HG03025 (cell line): ENCODE results near the gene KRR1.

Experiments used
- ATAC-seq: cut with Tn5 transposase; IDR thresholded peaks from one replicate; pipeline ENCODE4 v1.9.1; 2021; ENCODE audit warnings: mild to moderate bottlenecking, moderate library complexity; ENCODE audit not compliant: unreplicated experiment, low FRiP score

The KRR1 gene

DNA sequence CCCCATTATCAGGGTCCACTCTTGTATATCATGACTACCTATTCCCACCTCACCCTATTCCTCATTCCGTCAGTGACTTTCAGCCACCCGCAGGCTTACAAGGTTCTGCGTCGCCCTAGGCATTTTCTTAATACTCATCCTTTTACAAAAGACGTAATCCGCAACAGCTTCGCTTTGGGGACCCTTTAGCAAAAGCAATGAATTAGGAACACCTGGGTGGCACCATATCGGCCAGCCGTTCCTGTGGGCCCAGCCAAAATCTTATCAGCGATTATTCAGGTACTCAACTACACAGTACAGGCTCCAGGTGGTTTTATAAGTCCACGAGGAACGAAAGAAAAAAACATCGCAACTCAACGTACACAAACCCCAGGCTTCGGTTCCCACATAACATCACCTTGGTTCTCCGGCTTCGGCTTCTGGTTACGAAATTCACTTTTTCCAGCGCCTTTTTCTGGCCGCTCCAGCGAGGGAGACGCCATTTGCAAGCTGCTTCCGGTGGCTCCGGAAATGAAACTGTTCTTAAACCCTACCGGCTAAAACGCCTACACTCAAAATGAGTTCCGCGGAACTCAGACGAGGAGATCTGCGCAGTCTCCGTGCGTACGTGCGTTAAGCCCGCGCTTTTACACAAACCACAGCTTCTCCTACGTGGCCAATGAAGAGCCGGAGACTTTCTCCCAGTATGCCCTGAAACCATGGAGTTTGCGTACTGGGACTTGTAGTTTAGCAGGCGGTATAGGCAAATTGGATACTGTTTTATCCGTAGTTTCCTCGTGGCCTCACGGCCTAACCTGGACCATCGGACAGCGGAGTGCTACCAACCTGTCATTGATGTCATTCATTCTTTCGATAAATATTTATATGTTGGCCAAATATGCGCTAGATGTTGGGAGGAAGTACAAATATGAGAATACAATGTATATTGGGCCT, at the start of gene KRR1:
KRR1 (minus strand) TSS at position 494 of the 933 bp plus-strand sequence; CDS start at position 482, 12 bp downstream.
- peak; percentile 99 for ATAC-seq

GRCh38 chr12:75560167-75560566, 48.8 kb upstream of the KRR1 start:
- no peak for ATAC-seq

DNA sequence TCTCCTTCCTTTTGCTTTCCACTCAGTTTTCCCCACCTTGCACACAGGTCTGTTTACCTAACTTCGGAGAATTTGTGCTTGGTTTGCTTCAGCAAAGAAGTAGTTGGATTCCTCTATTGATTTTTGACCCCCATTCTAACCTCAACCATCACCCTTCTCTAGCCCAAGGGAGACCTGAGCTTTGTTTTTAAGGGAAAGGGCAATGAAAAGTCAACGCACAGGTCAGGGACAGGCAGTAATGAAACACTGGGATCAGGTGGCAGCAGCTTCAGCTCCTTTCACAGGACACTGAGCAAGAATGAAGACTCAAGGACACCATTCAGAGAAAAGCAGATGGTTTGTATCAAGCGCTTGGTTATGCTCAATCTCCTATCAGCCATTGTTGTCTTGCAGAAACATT, 46.9 kb upstream of the KRR1 start:
- ATAC-seq: no peak

- no peak for ATAC-seq
Observed at GRCh38 chr12:75556311-75556899, 45.0 kb upstream of the KRR1 start.

GRCh38 chr12:75554556-75554880, 43.1 kb upstream of the KRR1 start:
- no peak for ATAC-seq

GRCh38 chr12:75553836-75554555, 42.6 kb upstream of the KRR1 start:
- ATAC-seq: no peak

GRCh38 chr12:75553398-75553797, 42.0 kb upstream of the KRR1 start:
- no peak for ATAC-seq

DNA sequence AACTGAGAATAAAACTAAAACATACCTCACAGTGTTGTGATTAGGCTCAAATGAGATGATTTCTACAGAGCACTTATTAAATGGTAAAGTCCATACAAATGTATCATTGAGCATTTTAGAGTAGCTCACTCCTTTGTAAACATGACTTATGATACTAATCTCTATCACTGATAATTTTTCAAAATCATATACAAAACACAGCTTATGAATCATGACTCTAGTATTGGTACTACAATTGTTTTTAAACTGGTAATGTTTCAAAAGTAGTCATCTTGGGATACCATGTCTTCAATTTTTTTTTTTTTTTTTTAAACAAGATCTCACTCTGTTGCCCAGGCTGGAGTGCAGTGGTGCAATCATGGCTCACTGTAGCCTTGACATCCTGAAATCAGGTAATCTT, 40.1 kb upstream of the KRR1 start:
- ATAC-seq: no peak

GRCh38 chr12:75550401-75551240, 39.2 kb upstream of the KRR1 start:
- no peak for ATAC-seq

DNA sequence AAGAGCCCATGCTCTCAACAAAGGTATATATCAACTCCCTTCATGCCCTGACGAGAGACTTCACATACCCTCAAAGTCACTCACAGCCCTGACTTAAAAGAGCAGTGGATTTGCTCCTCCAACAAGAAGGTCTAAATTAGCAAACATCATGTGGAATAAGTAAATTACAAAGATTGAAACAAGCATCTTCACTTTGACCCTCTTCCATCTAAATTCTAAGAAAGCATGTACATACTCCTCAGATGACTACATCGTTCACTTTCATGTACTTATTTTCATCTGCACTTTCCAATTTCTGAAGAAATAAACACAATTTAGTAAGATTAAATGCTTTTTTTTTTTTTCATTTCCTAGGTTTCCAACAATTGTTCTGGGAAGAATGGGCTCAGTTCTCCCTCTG, 38.6 kb upstream of the KRR1 start:
- no peak for ATAC-seq

- ATAC-seq: no peak
Observed at GRCh38 chr12:75548879-75549278, 37.5 kb upstream of the KRR1 start.

DNA sequence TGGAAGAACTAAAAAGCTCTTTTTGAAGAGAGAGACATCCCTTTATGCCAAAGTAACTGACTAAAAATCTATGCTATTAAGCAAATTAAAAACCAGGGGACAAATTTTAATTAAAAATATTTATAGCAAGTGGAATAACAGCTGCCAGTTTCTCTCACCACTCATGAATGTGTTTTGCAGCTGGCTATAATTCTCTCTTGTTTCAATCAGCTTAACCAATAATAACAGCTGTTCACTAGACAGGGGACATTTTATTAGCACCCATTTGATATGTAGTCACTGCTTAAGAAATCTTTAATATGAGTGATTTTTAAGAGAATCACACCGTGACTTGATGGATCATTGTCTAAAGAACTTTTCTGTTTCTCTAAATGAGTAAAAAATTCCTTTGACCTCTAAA, 34.2 kb upstream of the KRR1 start:
- no peak for ATAC-seq

DNA sequence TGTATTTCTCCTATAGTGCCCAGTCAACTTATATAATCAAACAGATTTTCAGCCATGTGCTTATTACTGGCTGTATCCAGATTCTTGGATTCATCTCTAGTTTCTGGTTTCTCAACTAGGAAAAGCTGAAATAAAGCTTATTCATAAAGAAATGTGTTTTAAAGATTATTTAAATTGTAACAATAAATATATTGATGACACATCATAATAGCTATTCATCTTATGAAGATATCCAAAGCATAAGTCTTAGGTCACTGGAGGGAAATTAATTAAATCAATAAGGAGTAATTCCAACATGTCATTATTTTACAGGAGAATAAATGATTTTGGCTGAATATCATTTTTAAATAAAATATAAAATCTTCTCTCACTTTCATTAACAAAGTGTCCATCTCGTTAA, 32.1 kb upstream of the KRR1 start:
- ATAC-seq: no peak

DNA sequence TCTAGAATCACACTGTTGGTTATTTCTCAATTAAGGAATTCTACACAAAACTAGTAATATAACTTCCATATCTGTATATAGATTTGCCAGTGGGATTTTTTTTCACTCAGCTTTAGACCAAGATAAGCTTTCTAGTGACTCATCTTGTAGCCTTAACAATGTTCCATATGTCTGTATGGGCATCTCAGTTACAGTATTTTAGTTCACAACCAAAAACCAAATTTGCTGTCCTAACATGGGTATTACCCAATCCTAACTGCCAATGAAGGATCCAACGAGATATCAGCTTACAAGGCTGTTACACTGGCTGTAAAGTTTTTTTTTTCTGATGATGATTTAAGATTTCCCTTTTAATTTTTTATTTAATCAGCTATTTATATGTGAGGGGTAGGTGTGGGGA, 31.5 kb upstream of the KRR1 start:
- no peak for ATAC-seq

DNA sequence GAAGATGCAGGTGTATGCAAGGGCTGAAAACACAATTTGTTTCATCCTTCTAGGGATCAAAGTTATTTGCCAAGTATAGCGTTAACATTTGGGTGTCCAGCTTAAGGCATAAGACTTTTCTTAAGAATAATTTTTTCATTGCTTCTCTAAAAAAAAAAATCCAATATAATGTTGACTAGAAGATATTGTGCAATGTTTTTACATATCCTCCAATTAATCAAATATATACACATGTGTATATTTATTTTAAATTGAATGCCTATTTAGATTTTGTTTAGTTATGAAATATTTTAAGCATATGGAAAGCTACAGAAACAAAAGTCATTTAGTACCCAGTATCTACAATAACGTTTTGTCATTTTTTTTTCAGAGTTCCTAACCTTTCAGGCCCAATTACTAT, 28.5 kb upstream of the KRR1 start:
- no peak for ATAC-seq

DNA sequence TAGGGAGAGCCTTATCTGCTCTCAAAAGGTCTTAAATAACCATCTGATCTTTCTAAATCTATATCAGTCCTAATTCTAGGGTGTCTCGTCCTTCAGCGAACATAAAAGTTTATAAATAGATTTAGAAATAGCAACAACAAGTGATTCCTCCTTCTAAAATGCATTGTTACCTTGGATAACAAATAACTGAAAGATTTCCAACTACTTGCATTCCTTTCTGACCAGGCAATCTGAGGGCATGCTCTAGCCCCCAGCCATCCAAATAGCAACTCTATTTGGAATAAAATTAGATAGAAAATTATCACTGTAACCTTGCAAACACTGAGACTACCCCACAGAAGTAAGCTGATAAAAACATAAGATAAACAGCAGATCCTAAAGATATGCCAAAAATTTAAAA, 21.8 kb upstream of the KRR1 start:
- ATAC-seq: no peak

- no peak for ATAC-seq
Observed at GRCh38 chr12:75529826-75530225, 18.4 kb upstream of the KRR1 start.

GRCh38 chr12:75529316-75529715, 17.9 kb upstream of the KRR1 start:
- no peak for ATAC-seq

DNA sequence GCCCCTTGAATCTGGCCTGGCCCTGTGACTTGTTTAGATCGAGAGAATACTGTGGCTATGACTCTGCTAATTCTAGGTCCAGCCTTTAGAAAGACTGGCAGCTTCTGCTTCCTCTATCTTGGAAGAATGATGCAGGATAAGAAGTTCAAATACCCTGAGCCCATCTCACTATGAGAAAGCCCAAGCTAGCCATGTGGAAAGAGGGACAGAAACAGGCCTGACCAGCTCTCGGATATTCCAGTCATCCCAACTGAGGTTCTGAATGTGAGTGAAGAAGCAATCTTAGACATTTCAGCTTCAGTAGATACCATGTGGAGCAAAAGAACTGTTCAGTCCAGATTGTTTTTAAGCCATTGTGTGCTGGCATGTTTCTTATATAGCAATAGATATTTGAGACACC, 17.3 kb upstream of the KRR1 start:
- ATAC-seq: no peak

DNA sequence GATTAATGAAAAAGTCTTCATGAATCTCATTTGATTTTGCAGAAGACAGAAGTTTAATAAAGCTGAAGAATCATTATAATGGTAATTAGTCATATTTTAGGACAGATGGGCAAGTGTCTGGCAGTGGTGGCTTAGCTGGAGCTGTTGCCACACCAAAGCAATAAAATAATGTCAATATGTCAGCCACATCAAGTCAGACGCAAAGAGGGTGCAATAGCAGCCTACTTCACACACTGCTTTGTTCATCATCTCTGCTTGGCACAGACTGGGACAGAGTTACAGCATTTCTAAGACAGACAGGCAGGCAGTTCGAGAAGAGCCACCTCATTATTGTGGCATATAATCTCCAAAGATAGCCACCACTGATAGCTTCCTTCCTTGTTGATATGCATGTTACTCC, 16.9 kb upstream of the KRR1 start:
- ATAC-seq: no peak
